K562 treated with DMSO at 1 percent for 12 hours (cell line): ENCODE data around the gene ZNF584. TPM values are rescaled to one million over a fixed set of nuclear protein-coding genes. Genes with fewer than 3 reads are reported as not detected.

Source experiments
- total RNA-seq: library from RNA; unstranded; fragments of 300-600 nt; gene quantifications from 2 replicates; pipeline ENCODE4 v1.2.3, GENCODE V29; 2022; ENCODE audit not compliant: insufficient read depth

Gene ZNF584
- total RNA-seq = 7.4 and 21.7 TPM in 2 replicates

DNA sequence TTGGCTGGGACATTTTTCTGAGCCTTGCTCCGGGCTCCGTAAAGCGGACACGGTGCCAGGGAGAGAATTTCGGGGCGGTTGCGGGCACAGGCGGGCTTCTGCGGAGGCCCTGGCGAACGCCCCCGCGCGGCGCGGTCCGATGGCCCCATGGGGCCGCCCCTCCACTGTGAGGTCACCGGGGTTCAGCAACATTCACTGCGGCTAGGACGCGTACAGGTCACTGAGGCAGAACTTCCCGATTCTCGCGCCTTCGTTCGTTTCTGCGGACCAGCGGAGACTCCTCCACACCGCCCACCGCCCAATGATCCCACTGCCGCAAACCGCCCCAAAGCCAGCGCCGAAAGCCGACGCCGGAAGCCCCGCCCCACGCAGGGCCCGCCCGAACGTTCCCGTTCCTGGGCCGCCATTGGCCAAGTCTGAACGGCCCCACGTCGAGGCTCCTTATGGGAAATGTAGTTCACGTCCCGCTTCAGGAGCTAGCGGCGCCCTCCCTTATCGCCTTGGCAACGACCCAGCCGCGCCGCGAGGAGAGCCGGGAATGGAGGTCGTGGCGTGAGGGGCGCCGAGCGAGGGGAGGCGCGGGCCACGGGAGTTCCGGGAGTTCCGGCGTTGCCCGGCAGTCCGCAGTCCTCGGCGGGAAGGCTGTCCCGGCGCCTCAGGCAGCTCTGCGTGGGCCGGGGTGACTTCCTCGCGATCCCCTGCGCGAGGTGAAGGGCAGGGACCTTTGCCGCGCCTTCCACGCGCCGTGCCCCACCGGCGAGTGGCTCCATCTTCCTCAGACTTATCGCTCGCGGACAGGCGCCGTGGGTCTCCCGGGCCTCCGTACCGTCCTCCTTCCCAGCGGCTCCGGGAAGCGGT is at the start of gene ZNF584:
TSS of gene ZNF584 (plus strand) at position 498 of the 858 bp plus-strand sequence. CDS start 499 bp downstream, outside the sequence.

DNA sequence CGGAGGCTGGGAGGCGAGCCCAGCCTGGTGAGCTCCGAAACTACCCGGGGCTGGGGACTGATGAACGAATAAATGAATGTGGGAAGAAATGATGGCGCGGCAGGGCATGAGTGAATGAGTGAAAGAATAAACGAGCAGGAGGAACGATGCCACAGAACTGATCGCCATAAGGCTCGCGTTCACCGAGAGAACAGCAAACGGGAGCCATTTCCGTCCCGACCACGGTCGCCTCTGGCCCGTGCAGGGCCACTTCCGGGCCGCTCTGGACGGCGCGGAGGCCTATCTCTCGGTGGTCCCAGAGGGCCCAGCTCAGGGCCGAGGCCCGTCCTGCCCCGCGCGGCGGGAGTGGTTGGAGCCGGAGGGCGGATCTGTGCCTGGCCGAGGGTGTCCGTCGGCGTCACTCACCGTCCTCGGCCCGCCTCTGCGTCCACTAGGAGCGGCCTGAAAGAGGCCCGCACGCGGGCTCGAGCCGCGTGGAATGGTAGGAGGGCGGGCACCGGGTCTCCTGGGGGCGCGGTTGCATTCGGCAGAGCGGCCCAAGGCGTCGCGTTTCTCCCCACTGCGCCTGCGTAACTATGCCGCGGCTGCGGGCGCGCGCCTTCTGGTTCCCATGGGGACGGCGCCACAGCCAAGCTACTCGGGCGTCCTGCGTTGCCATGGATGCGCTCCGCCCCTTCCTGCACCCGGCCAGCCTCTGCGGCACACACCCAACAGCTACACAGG is 46.0 kb upstream of the ZNF584 start, which contains the start of gene ZNF497:
TSS of gene ZNF497 (minus strand) at position 480 of the 723 bp plus-strand sequence. CDS start 5,116 bp downstream, outside the sequence.

DNA sequence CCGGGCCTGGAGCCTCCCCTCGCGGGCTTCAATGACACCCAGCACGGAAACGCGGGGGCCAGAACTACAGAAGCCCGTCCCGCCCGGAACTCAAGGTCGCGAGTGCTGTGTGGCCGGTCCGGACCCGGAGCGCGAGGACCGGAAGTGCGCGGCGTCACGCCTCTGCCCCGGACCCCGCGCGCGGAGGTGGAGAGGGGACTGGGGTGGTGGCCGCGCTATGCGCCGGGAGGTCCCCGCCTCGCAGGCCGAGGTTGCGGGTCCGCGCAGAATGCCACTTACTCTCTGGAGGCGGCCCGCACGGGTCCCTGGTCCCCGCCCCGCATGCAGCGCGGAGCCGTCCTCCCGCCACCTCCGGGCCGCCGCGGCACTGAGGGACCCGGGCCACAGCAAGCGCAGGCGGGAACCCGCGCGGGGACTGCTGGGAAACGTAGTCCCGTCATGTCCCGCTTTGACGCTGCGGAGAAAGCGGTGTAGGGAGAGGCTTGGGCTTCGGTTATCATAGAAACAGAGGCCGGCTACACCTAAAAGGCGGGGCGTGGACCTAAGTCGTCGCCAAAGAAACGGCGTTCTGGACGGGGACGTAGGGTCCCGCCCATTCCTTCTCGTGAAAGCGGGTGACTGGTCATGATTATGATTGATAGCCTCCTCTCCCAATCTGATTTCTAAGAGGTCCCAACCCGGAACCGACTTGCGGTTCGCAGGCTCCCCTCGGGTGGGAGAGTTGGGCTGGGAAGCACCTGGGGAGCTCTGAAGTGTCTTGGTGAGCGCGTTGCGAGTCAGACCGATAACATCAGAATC is 27.6 kb upstream of the ZNF584 start, which contains the start of gene ZNF837:
TSS of gene ZNF837 (minus strand) at position 369 of the 798 bp plus-strand sequence. CDS start 11,698 bp downstream, outside the sequence.

DNA sequence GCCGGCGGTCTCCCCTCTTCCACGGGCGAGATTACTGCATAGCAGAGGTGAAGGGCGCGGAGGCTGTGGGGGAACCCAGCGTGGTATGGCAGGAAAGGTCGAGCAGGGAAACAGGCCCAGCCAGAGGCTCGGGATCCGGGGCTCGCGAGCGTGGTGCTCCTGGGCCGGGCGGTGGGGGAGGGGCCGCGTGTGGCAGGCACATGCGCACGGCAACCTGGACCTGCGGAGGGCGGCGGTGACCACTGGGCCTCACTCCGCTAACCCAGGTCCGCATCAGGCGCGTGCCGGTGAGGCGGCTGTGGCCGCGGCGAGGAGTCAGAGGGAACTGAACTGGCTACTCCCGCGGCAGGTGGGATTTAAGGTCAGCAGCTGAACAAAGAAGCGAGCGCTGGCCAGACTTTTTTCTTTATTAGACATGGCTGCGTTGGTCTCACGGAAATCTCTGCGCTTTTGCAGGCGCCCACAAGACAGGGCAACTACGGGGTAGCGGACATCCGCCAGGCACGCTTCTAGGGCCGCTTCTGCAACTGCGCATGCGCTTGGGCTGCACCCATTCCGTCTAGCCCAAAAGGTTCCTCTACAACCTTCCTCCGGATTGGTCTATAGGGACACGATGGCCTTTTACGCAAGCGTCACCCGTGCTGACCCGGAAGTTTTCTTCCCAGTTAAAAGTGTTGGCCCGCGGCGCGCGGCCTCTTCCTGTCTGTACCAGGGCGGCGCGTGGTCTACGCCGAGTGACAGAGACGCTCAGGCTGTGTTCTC is 21.7 kb upstream of the ZNF584 start, which contains the start of gene RPS5:
TSS of gene RPS5 (plus strand) at position 694 of the 762 bp plus-strand sequence. CDS start 869 bp downstream, outside the sequence.

DNA sequence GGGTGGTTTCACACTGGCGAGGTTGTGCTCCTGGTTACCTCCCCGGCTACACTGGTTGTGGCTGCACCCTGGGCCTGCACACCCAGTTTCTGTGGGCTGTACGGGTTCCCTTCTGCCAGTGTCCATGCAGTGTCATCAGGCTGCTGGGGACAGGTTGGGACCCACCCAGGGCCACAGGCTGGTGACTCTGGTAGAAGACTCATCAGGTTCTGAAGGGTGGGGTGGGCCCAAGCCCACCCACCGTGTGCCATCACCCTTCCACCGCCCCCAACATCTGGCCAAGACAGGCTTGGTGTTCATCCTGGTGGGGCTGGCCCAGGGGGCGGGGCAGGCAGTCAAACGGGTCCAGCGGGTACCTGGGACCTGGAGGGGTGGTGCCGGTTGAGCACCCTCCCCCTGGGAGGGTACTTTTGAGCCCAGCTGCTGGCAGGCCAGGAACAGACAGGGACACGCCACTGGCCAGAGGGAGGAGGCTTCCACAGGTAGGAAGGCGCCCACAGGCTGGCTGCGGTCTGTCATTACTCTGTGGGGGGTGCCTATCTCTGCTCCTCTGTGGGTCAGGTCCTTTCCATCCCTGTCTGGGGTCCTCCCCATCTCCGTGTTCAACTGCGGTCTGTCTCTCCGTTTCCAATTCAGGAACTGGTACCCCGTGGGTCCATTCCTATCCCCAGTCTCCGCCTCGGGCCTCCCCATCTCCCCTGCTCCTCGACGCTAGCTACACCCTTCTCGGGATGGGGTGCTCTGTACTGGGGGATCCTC is 13.1 kb upstream of the ZNF584 start, which contains the start of gene RNF225:
TSS of gene RNF225 (plus strand) at position 437 of the 759 bp plus-strand sequence. CDS start 434 bp downstream, outside the sequence.

DNA sequence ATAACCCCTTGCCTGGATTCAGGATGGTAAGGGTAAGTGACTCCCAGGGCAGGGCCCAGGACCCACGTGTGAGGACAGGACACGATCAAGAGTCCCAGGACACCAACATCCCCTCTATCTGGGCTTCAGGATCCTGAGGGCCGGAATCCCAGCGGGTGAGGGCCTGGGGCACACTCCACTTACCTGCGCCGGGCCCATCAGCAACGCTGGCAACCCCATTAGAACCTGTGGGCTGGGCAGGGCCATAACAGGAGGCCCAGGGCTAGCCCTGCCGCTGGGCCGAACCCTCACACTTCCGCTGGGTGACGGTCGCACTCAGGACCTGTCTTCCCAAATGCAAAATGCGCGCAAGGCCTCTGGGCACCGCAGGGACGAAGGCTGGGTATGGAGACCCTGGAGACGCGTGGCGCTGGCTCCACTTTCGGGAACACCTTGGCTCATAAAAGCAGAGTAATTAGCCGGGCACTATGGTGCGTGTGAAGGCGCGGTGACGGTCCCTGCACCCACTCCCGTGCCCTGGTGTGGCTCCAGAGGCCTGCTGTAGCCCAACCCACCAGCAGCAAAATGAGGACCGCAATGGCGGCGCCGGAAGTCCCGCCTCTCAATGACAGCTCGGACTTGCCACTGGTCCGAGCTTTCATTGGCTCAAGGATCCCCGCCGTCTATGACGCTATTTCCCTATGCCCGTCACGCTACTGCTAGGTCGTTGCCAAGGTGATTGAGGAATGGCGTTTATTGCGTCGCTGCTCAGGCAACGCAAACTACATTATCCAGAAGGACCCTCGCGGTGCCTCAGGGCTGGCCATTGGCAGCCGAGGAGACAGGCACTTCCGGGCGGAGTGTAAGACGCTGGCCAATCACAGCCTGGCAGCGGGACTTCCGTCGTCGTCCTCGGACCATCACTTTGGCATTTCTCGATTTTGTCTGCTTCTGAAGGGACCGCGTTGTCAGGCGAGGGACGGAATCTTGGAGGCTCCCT is 31.4 kb downstream of the ZNF584 start, which contains the start of gene ZNF132:
TSS of gene ZNF132 (minus strand) at position 578 of the 979 bp plus-strand sequence. CDS start at position 246, 332 bp downstream.

DNA sequence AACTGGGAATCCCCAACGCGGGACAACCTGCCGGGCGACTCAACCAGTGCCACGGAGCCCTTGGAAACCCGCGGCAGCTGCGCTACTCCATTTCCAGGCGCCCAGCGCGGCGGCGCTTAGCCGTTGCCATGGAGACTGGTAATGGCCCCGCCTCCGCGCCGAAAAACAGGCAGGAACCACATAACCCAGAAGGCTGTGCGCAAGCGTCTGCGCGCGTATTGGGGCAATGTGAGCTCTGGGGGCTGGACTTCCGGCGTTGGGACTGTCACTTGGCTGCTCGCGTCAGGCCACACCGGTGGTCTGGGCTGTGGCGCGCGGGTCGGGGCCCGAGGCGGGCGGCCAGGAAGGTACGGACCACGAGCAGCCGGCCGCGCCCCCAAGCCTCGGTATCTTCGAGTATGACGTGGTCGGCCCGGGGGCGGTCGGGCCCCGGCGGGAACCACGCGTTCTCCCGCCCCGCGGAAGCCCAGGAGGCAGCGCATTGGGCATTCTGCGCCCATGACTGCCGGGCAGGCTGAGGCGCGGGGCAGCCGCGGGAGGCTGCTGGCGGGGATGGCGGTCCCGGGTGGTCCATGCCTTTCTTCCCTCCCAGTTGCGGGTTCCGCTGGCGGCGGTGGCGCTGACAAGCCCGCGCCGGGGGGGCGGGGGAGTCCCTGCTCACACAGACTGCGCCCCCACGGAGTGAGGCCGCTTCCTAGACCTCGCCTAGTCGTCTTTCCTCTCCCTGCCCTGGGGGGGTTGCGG is 43.1 kb downstream of the ZNF584 start, which contains the start of gene ZNF324B:
TSS of gene ZNF324B (plus strand) at position 265 of the 744 bp plus-strand sequence. CDS start 2,080 bp downstream, outside the sequence.

DNA sequence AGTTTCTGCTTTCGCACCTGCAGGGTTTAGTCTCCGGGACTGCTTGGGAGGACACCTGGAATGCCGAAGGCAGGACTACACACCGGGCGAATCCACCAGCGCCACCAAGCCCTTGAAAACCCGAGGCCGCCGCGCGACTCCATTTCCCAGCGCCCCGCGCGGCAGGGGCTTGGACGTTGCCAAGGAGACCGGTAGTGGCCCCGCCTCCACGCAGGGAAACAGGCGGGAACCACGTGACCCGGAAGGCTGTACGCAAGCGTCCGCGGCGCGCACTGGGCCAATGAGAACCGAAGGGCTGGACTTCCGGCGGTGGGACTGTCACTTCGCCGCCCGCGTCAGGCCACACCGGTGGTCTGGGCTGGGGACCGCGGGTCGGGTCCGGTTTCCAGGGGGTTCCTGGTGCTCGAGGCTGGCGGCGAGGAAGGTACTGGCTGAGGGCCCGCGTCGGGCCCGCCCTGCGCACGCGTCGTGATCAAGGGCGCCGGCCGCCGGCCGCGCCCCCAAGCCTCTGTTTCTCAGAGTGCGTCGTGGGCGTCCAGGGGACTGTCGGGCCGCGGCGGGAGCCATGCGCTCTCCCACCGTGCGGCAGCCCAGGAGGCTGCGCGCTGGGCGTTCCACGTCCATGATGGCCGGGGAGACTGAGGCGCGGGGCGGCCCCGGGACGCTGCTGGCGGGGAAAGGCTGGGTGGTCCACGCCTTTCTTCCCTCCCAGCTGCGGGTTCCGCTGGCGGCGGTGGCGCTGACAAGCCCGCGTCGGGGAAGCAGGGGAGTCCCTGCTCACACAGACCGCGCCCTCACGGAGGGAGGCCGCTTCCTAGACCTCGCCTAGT is 58.5 kb downstream of the ZNF584 start, which contains the start of gene ZNF324:
TSS of gene ZNF324 (plus strand) at position 321 of the 830 bp plus-strand sequence. CDS start 2,106 bp downstream, outside the sequence.

Other genes starting within 250 kb of the ZNF584 start
- gene ZNF274, start 225.6 kb upstream of the ZNF584 start, total RNA-seq = 19.6 and 41.4 TPM in 2 replicates
- gene ZNF544, start 179.7 kb upstream of the ZNF584 start, total RNA-seq = 19.2 and 86.8 TPM in 2 replicates
- gene ZNF8, start 129.7 kb upstream of the ZNF584 start, total RNA-seq = 1.1 and 2.3 TPM in 2 replicates
- 88.3 and 106 TPM in 2 replicates for gene ERVK3-1, start 103.3 kb upstream of the ZNF584 start, total RNA-seq
- 1.4 and 3.5 TPM in 2 replicates for gene ZSCAN22, start 81.7 kb upstream of the ZNF584 start, total RNA-seq
- 45.3 and 79.2 TPM in 2 replicates for gene A1BG, start 55.2 kb upstream of the ZNF584 start, total RNA-seq
- 2.4 and 4.5 TPM in 2 replicates for gene ZNF497, start 45.9 kb upstream of the ZNF584 start, total RNA-seq
- gene ZNF837, start 27.6 kb upstream of the ZNF584 start, total RNA-seq = 3.3 and 3.6 TPM in 2 replicates
- 4,498 and 7,272 TPM in 2 replicates for gene RPS5, start 21.4 kb upstream of the ZNF584 start, total RNA-seq
- not detected in 2 replicates for gene RNF225, start 13.0 kb upstream of the ZNF584 start, total RNA-seq
- gene ZNF132, start 31.5 kb downstream of the ZNF584 start, total RNA-seq = 0.32 and 0.47 TPM in 2 replicates
- gene ZNF324B, start 43.0 kb downstream of the ZNF584 start, total RNA-seq = 1.8 and 5.1 TPM in 2 replicates
- gene ZNF324, start 58.4 kb downstream of the ZNF584 start, total RNA-seq = 8.4 and 11.7 TPM in 2 replicates
- 8.1 and 13.6 TPM in 2 replicates for gene ZNF446, start 67.7 kb downstream of the ZNF584 start, total RNA-seq
- gene SLC27A5, start 103.3 kb downstream of the ZNF584 start, total RNA-seq = 20.0 and 25.4 TPM in 2 replicates
- gene ZBTB45, start 111.2 kb downstream of the ZNF584 start, total RNA-seq = 11.0 and 15.4 TPM in 2 replicates
- gene TRIM28, start 135.4 kb downstream of the ZNF584 start, total RNA-seq = 666 and 733 TPM in 2 replicates
- 148 and 177 TPM in 2 replicates for gene CHMP2A, start 146.5 kb downstream of the ZNF584 start, total RNA-seq
- gene UBE2M, start 150.0 kb downstream of the ZNF584 start, total RNA-seq = 113 TPM in 2 replicates
- 9.7 and 16.9 TPM in 2 replicates for gene MZF1, start 164.7 kb downstream of the ZNF584 start, total RNA-seq